GM19351 (cell line): ENCODE results near the gene CNTD1.

Source experiments
- ATAC-seq: cut with Tn5 transposase; IDR thresholded peaks from one replicate; pipeline ENCODE4 v1.9.1; 2021; ENCODE audit warnings: mild to moderate bottlenecking, moderate library complexity; ENCODE audit not compliant: unreplicated experiment

CNTD1 gene

GRCh38 chr17:42803074-42803883 lies 4.6 kb downstream of the CNTD1 start:
- ATAC-seq: no peak

DNA sequence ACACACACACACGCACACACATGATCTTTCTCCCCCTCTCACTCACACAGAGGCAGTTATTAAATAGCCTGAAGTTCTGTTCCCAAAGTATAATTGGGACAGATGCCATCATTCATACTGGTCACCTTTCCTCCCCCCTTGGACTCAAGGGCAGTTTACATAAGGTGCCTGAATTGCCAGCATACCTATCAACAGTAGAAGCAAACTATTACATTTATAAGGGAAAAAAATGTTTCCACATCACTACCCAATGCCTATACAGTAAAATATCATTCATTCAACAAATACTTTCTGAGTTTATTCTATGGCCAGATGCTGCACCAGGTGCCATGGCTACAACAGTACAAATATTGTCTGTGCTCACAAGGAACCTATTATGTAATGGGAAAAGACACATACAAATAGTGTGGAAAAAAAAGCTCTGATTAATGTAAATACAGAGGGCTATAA lies 6.3 kb downstream of the CNTD1 start:
- ATAC-seq: no peak

- no peak for ATAC-seq
Measured at GRCh38 chr17:42806249-42806648, 7.6 kb downstream of the CNTD1 start.

- no peak for ATAC-seq
Measured at GRCh38 chr17:42809250-42809649, 10.6 kb downstream of the CNTD1 start.

DNA sequence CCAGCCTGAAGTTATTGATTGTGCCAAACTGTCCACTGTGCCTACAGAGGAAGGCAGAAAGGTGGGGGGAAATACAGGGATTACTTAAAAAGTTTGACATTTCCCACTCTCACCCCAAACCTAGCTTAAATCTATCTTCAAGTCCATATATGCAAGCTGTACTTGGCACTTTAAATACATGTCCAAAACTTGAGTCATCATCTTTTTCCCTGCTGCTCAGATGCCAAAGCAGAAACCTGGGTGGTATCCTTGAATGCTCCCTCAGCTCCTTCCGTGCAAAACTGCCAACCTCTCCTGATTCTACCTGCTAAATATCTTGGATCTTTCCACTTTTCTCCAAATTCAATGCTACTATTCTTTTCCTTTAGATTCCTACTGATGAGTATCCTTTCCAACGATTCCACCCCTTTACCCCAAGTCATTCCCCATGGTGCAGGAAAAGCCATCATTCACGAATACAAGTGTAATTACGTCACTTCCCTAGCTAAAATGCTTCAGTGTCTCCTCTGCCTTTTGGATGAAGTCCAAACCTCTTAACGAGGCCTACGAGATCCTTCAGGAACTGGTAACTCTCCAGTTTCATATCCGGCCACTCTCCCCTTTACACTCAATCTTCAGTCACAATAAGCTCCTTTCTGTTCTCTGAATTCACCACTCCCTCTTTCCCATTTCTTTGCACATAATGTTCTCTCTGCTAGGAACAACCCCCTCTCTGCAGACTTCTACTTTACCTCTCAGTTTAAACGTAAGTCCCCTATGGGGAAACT lies 16.2 kb downstream of the CNTD1 start:
- ATAC-seq: no peak

DNA sequence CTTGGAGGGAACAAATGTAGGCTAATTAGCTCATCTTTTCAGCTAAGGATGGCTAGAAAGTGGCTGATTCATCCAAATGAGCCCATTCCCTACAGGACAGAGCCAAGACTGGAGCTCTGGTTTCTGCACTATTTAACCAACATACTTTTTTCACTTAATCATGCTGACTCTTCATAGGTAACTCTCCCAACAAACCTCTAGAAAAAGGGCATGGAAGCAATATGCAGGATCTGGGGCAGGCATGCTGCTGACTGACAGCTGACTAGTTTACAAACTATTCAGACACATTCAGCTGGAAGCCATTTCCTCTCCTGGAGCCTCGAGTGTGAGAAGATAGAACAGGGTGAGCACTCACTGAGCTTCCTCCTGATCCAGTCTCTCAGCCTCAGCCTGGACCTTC lies 19.2 kb downstream of the CNTD1 start:
- no peak for ATAC-seq

DNA sequence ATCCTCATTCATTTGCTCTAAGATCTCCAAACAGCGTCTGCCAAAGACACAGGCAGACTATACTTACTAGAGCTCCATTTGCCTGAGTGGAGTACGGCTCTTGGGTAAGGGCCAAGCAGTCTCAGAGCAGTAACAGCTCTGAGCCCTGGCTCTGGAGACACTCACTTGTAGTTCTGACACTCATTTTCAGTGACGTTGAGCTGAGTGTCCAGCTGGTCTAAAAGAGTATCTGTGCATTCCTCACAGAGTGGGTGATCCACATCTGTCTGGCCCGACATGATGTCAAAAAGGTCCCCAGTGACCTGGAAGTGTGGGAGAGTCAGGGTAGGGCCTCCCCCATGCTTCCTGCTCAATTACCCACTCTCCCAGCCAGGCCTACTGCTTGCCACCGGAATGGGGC lies 19.7 kb downstream of the CNTD1 start:
- no peak for ATAC-seq

DNA sequence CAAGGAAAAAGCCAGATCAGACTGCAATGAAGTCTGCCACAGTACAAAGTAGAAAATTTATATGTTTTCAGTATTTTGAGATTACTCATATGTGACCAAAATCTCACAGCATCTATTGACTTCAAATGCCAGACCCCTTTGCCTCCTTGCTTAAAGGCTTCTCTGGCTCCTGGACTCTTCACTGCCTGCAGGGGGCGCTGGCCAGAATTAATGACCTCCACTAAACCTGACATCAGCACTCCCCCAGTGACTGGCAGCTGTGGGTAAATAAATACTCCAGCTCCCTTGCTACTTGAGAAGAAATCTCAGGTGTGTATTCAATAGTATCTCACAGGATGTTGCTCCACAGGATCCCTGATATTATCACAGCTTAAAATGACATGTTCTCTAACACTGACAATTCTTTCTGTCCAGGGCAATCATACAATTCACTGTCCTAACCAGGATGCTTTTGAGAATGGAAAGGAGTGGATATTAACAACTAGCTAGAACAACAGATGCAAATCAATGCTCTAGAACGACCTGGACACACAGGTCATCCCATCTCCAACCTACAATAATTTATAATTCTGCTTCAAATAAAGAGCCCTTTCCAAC lies 21.4 kb downstream of the CNTD1 start:
- no peak for ATAC-seq

DNA sequence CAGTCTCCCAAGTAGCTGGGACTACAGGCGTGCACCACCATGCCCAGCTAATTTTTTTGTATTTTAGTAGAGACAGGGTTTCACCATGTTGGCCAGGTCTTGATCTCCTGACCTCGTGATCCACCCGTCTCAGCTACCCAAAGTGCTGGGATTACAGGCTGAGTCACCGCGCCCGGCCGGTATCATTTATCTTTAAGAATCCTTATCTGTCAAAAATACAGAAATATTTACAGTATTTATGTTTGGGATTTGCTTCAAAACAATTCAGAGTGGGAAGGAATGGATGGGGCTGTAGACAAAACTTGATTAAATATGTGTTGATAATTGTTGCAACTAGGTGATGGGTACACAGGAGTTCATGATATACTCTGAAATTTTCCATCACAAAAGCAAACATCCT lies 22.5 kb downstream of the CNTD1 start:
- ATAC-seq: no peak

GRCh38 chr17:42827472-42827871 lies 28.8 kb downstream of the CNTD1 start:
- no peak for ATAC-seq

- no peak for ATAC-seq
Measured at GRCh38 chr17:42830971-42831370, 32.3 kb downstream of the CNTD1 start.

GRCh38 chr17:42832213-42832933 lies 33.7 kb downstream of the CNTD1 start:
- no peak for ATAC-seq

DNA sequence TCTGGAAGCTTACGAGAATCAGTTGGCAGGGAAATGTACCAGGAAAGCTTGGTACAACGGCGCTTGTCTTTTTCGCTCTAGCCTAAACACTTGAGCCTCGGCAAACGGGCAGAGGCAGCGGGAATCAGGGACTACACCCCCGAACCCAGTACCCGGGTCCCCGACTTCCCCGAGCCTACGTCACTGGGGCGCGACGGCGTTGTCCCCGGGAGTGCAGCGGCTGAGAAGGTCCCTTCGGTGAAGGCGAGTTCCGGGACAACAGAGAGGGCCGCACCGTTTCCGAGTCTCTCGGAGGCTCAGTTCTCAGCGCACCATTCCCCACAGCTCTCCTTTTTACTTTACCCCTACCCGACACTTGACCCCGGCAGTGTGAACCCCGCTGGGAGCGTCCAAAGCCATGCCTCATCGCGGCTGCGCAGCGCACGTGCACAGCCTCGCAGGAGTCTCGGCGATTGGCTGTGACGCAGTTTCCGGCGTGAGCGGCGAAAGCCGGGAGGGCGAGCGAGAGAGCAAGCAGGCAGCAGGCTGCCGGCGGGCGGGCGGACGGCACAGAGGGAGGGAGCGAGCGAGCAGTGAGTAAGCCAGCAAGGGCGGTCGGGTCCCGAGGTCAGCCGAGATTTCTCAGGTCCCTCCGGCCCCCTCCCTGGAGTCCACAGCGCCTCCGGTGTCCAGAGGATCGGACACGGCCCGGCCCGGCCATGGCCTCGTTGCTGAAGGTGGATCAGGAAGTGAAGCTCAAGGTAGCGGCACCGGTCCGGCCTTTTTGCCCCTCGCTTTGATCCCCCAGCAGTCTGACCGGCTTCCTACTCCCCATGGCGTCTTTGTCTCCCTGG lies 34.5 kb downstream of the CNTD1 start, which contains the start of gene PSME3:
Gene PSME3, plus strand, starts transcription at position 464 of the 833 bp plus-strand sequence. Its CDS starts 235 bp downstream, at position 699.
- peak; percentile 73 for ATAC-seq

DNA sequence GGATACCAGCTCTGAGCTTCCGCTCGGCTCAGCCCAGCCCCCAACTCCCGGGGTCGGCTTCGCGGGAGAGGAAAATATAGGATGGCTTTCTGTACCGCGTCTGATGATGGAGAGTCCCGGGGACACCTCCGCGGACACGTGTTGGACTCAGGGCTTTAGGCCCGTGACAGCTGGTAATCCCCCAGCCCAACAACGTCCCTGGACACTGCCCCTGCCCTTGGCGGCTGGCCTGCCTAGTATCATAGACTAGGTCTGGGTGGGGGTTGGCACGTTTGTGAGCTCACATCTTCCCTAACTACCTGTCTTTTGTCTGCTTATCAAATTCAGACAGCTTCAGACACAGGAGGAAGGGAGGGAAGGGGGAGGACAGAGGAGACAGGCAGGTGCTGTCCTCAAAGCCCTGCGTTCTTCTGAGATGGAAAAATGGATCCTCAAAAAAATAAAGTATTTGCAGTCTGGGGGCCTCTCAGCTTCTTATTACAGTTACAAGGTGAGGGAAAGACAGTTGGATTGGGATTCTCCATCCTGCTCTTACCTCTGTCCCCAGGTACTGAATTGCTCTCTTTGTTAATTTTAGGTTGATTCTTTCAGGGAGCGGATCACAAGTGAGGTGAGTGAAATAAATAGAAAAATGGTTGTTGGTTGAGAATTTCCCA lies 35.2 kb downstream of the CNTD1 start:
- ATAC-seq: no peak

- ATAC-seq: no peak
Measured at GRCh38 chr17:42835732-42836131, 37.1 kb downstream of the CNTD1 start.

DNA sequence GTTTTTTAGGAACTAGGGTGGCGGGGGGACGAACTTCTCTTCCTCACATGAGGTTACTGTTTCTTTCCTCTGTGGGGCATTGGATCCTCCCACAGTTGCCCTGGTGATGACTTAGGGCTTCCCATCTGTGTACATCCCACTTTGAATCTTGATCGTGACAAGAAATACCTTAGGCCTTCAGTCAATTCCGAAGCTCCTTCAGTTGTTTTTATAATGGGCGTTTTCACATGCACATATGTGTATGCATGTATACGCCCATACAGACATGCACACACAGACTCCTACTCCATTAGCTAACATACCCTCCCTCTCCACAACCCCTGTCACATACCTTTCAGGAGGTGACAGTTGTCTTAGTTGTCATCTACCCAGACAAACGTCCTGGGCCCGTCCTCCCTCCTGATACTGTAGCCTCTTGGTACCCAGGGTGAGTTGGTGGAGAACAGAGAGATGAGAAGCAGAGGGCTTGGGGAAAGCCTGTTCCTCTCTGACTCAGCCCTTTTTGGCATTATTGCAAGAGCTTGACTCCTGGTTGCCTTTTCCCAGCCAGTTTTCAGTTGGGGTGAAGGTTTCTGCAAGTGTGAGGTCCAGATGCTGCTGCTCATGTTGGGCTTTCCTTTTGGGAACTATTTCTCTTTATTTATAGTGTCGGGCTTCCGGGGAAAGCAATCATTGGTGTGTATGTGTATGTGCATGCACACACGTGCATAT lies 43.5 kb downstream of the CNTD1 start:
- no peak for ATAC-seq

GRCh38 chr17:42843358-42843934 lies 44.8 kb downstream of the CNTD1 start:
- ATAC-seq: no peak

- ATAC-seq: no peak
Measured at GRCh38 chr17:42844271-42844670, 45.6 kb downstream of the CNTD1 start, which contains the start of gene AOC2. Gene AOC2, plus strand, starts transcription at chr17:42844580. Its CDS starts 47 bp downstream, at chr17:42844627.
